PC-3 (cell line): Measurements from ENCODE around the gene TYRO3. TPM values are rescaled to one million over a fixed set of nuclear protein-coding genes. Genes with fewer than 3 reads are reported as not detected.

Experiments
- ATAC-seq: fragments of 200-7000 bp; cut with Tn5 transposase; 2 replicates; pipeline ENCODE4 v1.9.1; 2020; ENCODE audit warnings: mild to moderate bottlenecking, moderate library complexity
- BruUV-seq: library from RNA; stranded (reverse); fragments of 400-500 nt; replicated peaks from 2 replicates; lab custom pipeline; 2021; lab: Mats Ljungman, UMichigan
- CTCF ChIA-PET: fragments of 300-600 bp; sonication (Branson Sonifier 250); formaldehyde crosslinking; loops from one replicate; lab custom pipeline; 2022; ENCODE audit warnings: antibody characterized with exemption; lab: Charles Lee
- POLR2A ChIA-PET: fragments of 300-600 bp; sonication (Branson Sonifier 250); formaldehyde crosslinking; loops from one replicate; lab custom pipeline; 2022; ENCODE audit warnings: antibody characterized with exemption; ENCODE audit not compliant: unreplicated experiment; lab: Charles Lee
- DNase-seq: peaks from one replicate; pipeline ENCODE4 v3.0.0-alpha.2; 2015
- H2AFZ ChIP-seq: fragments of 300-600 bp; sonication (generic); 2 replicates; pipeline ENCODE4 v1.6.0; 2016; ENCODE audit warnings: antibody characterized with exemption, low read length
- H3F3A ChIP-seq: fragments of 300-600 bp; sonication (generic); one replicate; pipeline ENCODE4 v1.6.0; 2017; ENCODE audit warnings: antibody characterized with exemption, low read length, control low read depth, mild to moderate bottlenecking; ENCODE audit not compliant: unreplicated experiment
- H3K27ac ChIP-seq: fragments of 300-600 bp; sonication (generic); 2 replicates; pipeline ENCODE4 v1.5.1; 2016; ENCODE audit warnings: mild to moderate bottlenecking, low read length
- H3K27me3 ChIP-seq: fragments of 300-600 bp; sonication (generic); 2 replicates; pipeline ENCODE4 v1.6.1; 2016; ENCODE audit warnings: low read length, mixed read lengths
- H3K36me3 ChIP-seq: fragments of 300-600 bp; sonication (generic); 2 replicates; pipeline ENCODE4 v1.6.1; 2016; ENCODE audit warnings: low read depth, mixed run types, low read length, mixed read lengths
- H3K4me1 ChIP-seq: fragments of 300-600 bp; sonication (generic); 2 replicates; pipeline ENCODE4 v1.5.1; 2016; ENCODE audit warnings: low read length; ENCODE audit not compliant: insufficient read depth
- H3K4me2 ChIP-seq: fragments of 300-600 bp; sonication (generic); 2 replicates; pipeline ENCODE4 v1.6.0; 2016; ENCODE audit warnings: low read length
- H3K4me3 ChIP-seq: fragments of 300-600 bp; sonication (generic); 2 replicates; pipeline ENCODE4 v1.5.1; 2016; ENCODE audit warnings: mild to moderate bottlenecking, low read length, mixed read lengths
- H3K79me2 ChIP-seq: fragments of 300-600 bp; sonication (generic); 2 replicates; pipeline ENCODE4 v1.6.1; 2017; ENCODE audit warnings: low read length, mixed read lengths
- H3K9ac ChIP-seq: fragments of 300-600 bp; sonication (generic); 2 replicates; pipeline ENCODE4 v1.6.0; 2016; ENCODE audit warnings: mild to moderate bottlenecking, low read length
- H3K9me2 ChIP-seq: fragments of 300-600 bp; sonication (generic); replicated peaks from 2 replicates; pipeline ENCODE4 v1.6.1; 2016; ENCODE audit warnings: mixed run types, low read length, mixed read lengths
- H3K9me3 ChIP-seq: fragments of 300-600 bp; sonication (generic); 2 replicates; pipeline ENCODE4 v1.6.1; 2016; ENCODE audit warnings: low read length, mixed read lengths
- H4K20me1 ChIP-seq: fragments of 300-600 bp; sonication (generic); 2 replicates; pipeline ENCODE4 v1.6.1; 2016; ENCODE audit warnings: low read length, mixed read lengths
- EZH2 ChIP-seq: fragments of 300-600 bp; sonication (generic); IDR thresholded peaks from one replicate; pipeline ENCODE4 v1.6.1; 2017; ENCODE audit warnings: antibody characterized with exemption, mild to moderate bottlenecking, low read length; ENCODE audit not compliant: unreplicated experiment
- EZH2phosphoT487 ChIP-seq: fragments of 300-600 bp; sonication (generic); IDR thresholded peaks from 2 replicates; pipeline ENCODE4 v1.6.1; 2018; ENCODE audit warnings: mild to moderate bottlenecking, antibody characterized with exemption, low read length, borderline replicate concordance
- intact Hi-C: fragments of 100-400 bp; cut with micrococcal nuclease; formaldehyde crosslinking; loops from 2 replicates; pipeline ENCODE4 v1.9.0; 2023
- total RNA-seq: library from RNA; depleted of rRNA; stranded (reverse); fragments of >200 nt; gene quantifications from 2 replicates; pipeline ENCODE4 v1.2.3, GENCODE V29; 2014
- TF ChIP-seq, protein P1 (sequence below): fragments of 300-600 bp; sonication (generic); conservative IDR thresholded peaks from 2 replicates; pipeline ENCODE4 v1.5.1; 2017; ENCODE audit warnings: antibody characterized with exemption, low read depth, mild to moderate bottlenecking, low read length

TYRO3 gene
- total RNA-seq, 1 experiment from 2014 or later = 23.5 TPM

DNA sequence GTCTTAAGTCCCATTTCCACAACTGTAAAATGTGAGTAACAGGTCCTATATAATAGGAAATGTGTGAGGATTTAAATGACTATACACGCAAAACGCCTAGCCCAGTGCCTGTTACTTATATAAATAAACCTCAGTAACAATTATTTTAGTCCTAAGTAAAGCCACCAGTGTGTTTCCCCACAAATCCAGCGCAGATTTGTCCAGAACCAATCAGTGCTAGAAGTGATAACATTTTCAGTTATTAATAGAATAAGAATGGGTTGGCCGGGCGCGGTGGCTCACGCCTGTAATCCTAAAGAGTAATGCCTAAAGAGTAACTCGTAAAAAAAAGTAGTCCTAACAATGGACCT lies 15.5 kb upstream of the TYRO3 start:
- no peaks in the 10 kb centered on the region for H3F3A ChIP-seq
- ChIA-PET POLR2A (interaction anchor here (0.7 kb wide), 1 partner anchor 42 kb away, joined by 7 read pairs; no protein-coding TSS in a partner anchor), CTCF (no interaction called here)
- no peaks in the 10 kb centered on the region for H3K9me3 ChIP-seq
- no TSS peak for BruUV-seq
- peaks cover 27% of the 10 kb centered on the region for H3K79me2 ChIP-seq
- intact Hi-C loops = loop anchor here (10.0 kb wide), 1 partner anchor 49 kb away; the partner anchor contains the start of gene ITPKA
- peak overlapping the region; percentile 86 for H3K4me2 ChIP-seq
- H3K9me2 ChIP-seq = no peaks in the 10 kb centered on the region
- H3K27ac ChIP-seq = peak overlapping the region; percentile 58
- H4K20me1 ChIP-seq = no peaks in the 10 kb centered on the region
- H3K27me3 ChIP-seq = no peaks in the 10 kb centered on the region
- no peak for ATAC-seq
- H2AFZ ChIP-seq = peak overlapping the region; percentile 88
- H3K36me3 ChIP-seq = no peaks in the 10 kb centered on the region
- H3K4me3 ChIP-seq = peak overlapping the region; percentile 92
- DNase-seq = no peak
- TF ChIP-seq, protein P1, sequence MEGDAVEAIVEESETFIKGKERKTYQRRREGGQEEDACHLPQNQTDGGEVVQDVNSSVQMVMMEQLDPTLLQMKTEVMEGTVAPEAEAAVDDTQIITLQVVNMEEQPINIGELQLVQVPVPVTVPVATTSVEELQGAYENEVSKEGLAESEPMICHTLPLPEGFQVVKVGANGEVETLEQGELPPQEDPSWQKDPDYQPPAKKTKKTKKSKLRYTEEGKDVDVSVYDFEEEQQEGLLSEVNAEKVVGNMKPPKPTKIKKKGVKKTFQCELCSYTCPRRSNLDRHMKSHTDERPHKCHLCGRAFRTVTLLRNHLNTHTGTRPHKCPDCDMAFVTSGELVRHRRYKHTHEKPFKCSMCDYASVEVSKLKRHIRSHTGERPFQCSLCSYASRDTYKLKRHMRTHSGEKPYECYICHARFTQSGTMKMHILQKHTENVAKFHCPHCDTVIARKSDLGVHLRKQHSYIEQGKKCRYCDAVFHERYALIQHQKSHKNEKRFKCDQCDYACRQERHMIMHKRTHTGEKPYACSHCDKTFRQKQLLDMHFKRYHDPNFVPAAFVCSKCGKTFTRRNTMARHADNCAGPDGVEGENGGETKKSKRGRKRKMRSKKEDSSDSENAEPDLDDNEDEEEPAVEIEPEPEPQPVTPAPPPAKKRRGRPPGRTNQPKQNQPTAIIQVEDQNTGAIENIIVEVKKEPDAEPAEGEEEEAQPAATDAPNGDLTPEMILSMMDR = no peak
- TF ChIP-seq EZH2phosphoT487 = no peak
- TF ChIP-seq EZH2 = no peak
- H3K9ac ChIP-seq = peak overlapping the region; percentile 87
- peaks cover 23% of the 10 kb centered on the region for H3K4me1 ChIP-seq

DNA sequence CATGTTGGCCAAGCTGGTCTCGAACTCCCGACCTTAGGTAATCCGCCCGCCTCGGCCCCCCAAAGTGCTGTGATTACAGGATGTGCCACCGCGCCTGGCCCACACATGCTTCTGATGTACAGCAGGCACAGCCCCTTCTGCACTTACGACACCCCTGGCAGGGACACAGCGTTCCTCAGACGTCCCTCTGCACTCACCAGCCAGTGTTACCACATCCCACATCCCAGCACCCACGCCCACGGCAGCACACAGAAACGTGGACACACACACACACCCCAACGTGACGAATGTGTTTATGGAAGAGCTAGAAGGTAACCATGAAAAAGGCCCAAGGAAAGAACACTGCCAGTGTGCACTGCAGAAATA lies 14.4 kb upstream of the TYRO3 start:
- ATAC-seq (no peak), DNase-seq (no peak)
- Histone ChIP-seq H3K4me1 (peaks cover 23% of the 10 kb centered on the region), H3K79me2 (peaks cover 27% of the 10 kb centered on the region), H3K36me3 (no peaks in the 10 kb centered on the region), H3K9me3 (no peaks in the 10 kb centered on the region), H4K20me1 (no peaks in the 10 kb centered on the region), H3K4me3 (peak overlapping the region; percentile 92), H3K27ac (no peak overlapping the region), H3F3A (no peaks in the 10 kb centered on the region), H3K9ac (peak overlapping the region; percentile 87; the same call in 1 of the 2 replicates), H3K4me2 (peak overlapping the region; percentile 86), H2AFZ (peak overlapping the region; percentile 88; the same call in 1 of the 2 replicates), H3K9me2 (no peaks in the 10 kb centered on the region), H3K27me3 (no peaks in the 10 kb centered on the region)
- CTCF ChIA-PET = no interaction called here
- intact Hi-C loops = loop anchor here (10.0 kb wide), 1 partner anchor 50 kb away; the partner anchor contains the start of gene ITPKA
- POLR2A ChIA-PET = interaction anchor here (0.6 to 0.9 kb wide), 2 partner anchors 41 to 46 kb away, joined by 5 to 12 read pairs; no protein-coding TSS in a partner anchor
- TF ChIP-seq EZH2 (no peak), EZH2phosphoT487 (no peak)
- TF ChIP-seq, protein P1 = no peak
- TSS peak; percentile 89 for BruUV-seq

DNA sequence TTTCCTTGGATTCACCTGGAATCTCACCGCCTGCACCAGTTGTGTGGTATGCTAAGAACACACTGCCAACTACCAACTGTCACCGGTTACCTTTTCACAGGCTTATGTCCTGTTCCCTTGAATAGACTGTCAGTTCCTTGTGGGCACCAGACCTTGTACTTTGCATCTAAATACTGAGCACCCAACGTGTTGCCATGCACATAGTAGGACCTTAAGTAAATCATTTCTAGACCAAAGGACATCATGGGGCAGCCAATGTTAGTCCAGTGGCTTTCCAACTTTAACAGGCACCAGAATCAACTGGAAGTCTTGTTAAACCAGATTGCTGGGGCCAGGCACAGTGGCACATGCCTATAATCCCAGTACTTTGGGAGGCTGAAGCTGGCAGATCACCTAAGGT lies 13.8 kb upstream of the TYRO3 start:
- ChIA-PET POLR2A (interaction anchor here (0.6 kb wide), 1 partner anchor 47 kb away, joined by 5 read pairs; no protein-coding TSS in a partner anchor), CTCF (no interaction called here)
- no TSS peak for BruUV-seq
- TF ChIP-seq EZH2 = no peak
- TF ChIP-seq EZH2phosphoT487 = no peak
- TF ChIP-seq, protein P1 = no peak
- no peak overlapping the region for H3K4me3 ChIP-seq
- no peak overlapping the region for H3K9ac ChIP-seq
- no peak overlapping the region for H2AFZ ChIP-seq
- H3K79me2 ChIP-seq = peaks cover 27% of the 10 kb centered on the region
- no peaks in the 10 kb centered on the region for H3K27me3 ChIP-seq
- H4K20me1 ChIP-seq = no peaks in the 10 kb centered on the region
- no peak overlapping the region for H3K4me2 ChIP-seq
- no peaks in the 10 kb centered on the region for H3F3A ChIP-seq
- H3K36me3 ChIP-seq = no peaks in the 10 kb centered on the region
- H3K27ac ChIP-seq = no peak overlapping the region
- peaks cover 23% of the 10 kb centered on the region for H3K4me1 ChIP-seq
- ATAC-seq (no peak), DNase-seq (no peak)
- H3K9me2 ChIP-seq = no peaks in the 10 kb centered on the region
- H3K9me3 ChIP-seq = no peaks in the 10 kb centered on the region
- intact Hi-C loops = loop anchor here (10.0 kb wide), 1 partner anchor 50 kb away; the partner anchor contains the start of gene ITPKA
